Activated CD4-positive, alpha-beta T cell treated with anti-CD3 and anti-CD28 coated beads for 48 hours (primary cell): ENCODE results near the gene MICAL3.

Experiments
- DNase-seq: peaks from one replicate; pipeline ENCODE4 v3.0.0-alpha.2; 2020

MICAL3 gene

DNA sequence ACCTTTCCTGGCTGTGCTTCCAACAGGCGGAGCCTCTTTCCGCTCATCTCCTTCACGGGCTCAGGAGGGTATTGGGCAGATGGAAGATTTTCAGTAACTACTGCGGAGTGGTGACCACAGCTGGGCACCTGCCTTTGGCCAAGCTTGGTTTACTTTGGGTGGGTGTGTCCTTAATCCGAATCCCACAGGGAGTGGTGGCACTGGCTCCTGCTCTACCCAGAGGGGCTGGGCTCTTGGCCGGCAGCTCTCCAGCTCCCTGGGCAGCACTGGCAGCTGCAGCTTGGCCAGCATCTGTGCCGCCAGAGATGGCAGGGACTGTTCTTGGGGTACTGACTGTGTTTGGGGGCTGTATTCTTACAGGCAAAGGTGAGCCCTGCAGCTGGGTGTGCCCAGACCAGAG lies 279.9 kb downstream of the MICAL3 start:
- no peak for DNase-seq

DNA sequence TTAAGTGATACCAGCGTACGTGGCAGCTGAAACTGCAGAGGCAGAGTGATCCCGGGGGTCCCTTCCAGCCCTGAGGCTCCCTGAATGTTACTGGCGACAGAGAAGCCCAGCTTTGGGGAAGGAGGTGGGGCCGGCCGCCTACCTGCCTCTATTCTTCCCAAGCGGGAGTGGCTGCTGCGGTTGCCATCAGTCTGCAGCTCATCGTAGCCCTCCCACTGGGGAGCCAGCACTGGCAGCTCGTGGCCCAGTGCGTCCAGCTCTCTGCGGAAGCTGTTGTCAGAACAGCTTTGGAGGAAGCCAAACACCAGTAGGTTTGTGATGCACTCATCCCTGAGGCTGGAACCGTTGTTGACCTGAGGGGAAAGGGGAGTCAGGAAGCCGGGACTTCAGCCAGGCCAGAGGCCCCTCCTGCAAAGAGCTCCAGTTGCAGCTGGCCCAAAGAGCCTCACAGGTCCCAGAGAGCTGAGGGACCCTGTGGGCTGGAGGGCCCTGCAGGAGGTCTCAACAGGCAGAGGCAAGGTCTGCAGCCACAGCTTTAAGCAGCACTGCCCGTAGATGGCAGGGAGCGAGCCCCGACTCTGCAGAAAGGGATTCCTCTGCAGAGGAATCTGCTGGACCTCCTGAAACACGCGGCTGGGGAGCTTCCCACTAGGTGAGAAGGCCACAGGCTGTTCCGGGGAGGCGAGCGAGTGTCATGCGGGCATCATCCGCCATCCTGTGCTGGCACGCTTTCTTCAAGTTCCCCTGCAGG lies 280.5 kb downstream of the MICAL3 start:
- DNase-seq, result no peak

DNA sequence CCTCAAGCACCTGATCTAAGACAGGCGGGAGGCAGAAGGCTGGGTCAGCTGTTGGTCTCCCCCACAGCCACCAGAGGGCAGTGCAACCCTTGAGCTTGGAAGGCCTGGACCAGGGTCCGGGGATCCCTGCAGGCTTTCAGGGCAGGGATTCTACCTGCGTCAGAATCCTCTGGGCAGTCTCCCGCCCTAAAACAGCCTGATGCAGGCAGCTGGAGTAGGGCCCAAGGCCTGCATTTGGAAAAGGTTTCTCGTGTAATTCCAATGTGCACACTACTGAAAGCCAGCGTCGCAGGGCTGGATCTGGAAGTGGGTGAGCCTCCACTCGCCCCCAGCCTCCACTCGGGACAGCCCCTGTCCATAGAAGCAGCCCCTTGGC lies 281.8 kb downstream of the MICAL3 start:
- peak; percentile 81 for DNase-seq

DNA sequence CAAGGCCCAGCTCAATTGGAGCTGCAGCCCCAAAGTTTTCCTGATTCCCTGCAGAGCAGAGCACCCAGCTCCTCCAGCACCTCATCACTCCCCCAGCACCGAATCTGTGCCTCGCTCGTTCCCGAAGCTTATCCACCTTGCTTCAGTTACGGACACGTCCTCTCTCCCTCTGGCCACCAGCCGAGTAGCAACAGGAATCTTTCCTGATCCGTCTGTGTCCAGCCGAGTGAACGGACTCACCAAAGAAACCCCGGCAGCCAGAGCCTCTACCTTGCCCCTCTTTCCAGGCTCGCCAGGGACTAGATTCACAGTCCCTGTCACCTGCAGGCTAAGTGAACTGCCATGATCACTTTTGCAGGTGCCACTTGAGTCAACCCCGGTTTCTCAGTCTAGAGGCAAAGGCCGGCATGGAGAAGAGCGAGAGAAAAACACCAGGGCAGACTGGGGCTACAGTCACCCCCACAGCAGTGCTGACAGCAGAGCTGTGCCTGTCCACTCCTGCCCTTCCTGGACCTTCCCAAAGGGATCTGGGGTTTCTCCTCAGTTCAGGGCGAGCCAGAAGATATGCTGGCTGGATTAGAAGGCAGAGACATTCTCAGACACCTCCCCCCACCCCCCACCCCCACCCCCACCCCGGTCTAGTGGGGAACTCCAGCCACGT lies 282.4 kb downstream of the MICAL3 start:
- no peak for DNase-seq

DNA sequence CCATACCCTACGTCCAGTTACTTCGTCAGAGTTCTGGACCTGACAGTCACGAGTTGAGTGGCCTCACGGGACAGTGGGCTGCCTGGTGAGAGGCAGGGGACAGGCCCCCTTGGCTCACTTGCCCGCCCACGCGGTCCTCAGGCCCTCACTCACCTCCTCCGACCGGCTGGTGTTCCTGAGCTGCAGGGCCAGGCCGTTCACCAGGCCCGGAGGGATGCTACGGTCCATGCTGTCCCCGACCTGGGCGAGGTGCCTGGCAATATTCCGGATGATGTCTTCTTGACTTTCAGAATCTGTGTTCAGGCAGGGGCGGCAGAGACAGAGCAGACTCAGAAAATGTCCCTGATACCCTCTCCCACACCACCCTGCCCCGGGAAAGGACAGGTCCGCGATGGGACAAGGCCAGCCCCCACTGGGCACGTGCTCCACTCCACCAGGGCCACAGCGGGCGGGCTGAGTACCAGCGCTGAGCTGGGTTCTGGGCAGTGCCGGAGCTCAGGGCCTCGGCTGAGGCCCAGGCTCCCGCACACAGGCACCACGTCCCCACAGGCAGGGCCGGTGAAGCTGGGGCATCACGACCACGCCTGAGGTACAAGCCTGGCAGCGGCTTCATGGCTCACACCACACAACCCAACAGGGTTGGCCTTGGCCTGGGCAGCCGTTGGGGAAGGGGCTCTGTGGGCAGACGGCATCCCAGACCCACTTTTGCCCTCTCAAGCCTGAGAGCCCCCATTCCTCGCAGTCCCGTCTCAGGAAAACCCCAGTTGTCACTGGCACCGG lies 285.0 kb downstream of the MICAL3 start:
- DNase-seq, result no peak

DNA sequence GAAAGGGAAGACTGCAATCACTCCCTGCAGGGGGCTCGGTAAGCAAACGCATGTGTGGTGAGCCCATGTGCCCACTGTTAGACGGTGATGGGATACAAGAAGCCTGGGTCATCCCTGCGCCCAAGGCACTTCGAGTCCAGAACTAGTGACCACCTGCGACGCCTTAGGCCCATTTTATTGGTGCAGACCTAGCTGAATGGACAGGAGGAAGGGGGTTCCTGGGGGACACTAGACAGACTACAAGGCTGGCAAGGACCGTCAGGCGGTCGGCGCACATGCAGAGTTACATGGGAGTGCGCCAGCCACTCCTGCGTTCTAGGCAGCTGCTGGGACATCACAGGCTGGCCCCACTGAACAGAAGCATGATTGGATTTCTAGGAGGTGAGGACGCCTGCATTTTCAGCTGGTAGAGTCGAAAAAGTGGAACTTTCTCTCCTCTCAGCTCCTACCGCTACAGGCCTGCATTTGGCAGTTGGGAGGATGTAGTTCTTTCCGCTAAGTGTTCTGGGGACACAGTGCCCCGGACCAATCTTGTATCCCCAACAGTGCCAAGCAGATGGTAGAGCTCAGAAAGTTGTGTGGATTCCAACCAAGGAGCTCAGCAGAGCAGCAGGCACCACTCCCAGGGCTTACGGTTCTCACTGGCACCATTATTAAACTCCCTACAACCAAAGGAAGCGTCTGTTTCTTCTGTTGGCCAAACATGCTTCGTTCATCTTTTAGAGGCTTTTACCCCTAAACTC lies 285.8 kb downstream of the MICAL3 start:
- no peak for DNase-seq
